HepG2 (cell line): Measurements from ENCODE around the gene DDX43. TPM values are rescaled to one million over a fixed set of nuclear protein-coding genes. Genes with fewer than 3 reads are reported as not detected.

ENCODE experiments used
- ATAC-seq: fragments of 200-7000 bp; cut with Tn5 transposase; 3 replicates; pipeline ENCODE4 v1.9.1; 2020; ENCODE audit warnings: mild to moderate bottlenecking, moderate library complexity
- BruUV-seq: library from RNA; stranded (reverse); fragments of 400-500 nt; replicated peaks from 2 replicates; lab custom pipeline; 2021; lab: Mats Ljungman, UMichigan
- CTCF ChIA-PET: fragments of 300-600 bp; formaldehyde crosslinking; extraction: SDS; loops from one replicate; lab custom pipeline; 2021; ENCODE audit warnings: low total read pairs, inconsistent platforms, low intra/inter-chr PET ratio; lab: Yijun Ruan, JAX
- POLR2A ChIA-PET: fragments of 350-600 bp; sonication (Branson Sonifier 250); formaldehyde crosslinking; loops from one replicate; lab custom pipeline; 2020; ENCODE audit warnings: antibody characterized with exemption, inconsistent platforms; lab: Yijun Ruan, JAX
- DNase-seq: peaks from one replicate; pipeline ENCODE4 v3.0.0-alpha.2; 2015; ENCODE audit warnings: low spot score
- FAIRE-seq: peaks from 3 replicates; lab custom pipeline; 2011; peaks lifted over from hg19 to GRCh38; lab: Jason Lieb, UNC
- H2AFZ ChIP-seq: one replicate; pipeline ENCODE4 v1.6.1; 2011; ENCODE audit warnings: low read length, inconsistent platforms
- H3K27ac ChIP-seq: fragments of 300-600 bp; 3 replicates; pipeline ENCODE4 v1.8.0; 2011; ENCODE audit warnings: mixed run types, mild to moderate bottlenecking, mixed read lengths, low read length, inconsistent platforms; ENCODE audit not compliant: insufficient read depth; ENCODE audit errors: extremely low read length
- H3K27me3 ChIP-seq, 2 experiments: fragments of 200-600 bp in 1 of 2; 2 replicates in 1 of 2; 3 replicates in 1 of 2; pipeline versions ENCODE4 v1.6.0 to v1.8.0; 2011; ENCODE audit warnings: low read length in 2 of 2, mild to moderate bottlenecking in 2 of 2, moderate library complexity in 2 of 2, inconsistent platforms in 1 of 2; ENCODE audit not compliant: insufficient read depth in 2 of 2, control insufficient read depth in 1 of 2
- H3K36me3 ChIP-seq, 2 experiments: fragments of 200-600 bp in 1 of 2; replicated peaks in 1 of 2; 2 replicates in 1 of 2; 3 replicates in 1 of 2; pipeline versions ENCODE4 v1.5.1 to v1.8.0; 2011; ENCODE audit warnings: low read length in 2 of 2, inconsistent platforms in 1 of 2; ENCODE audit not compliant: insufficient read depth in 2 of 2, control insufficient read depth in 1 of 2
- H3K4me1 ChIP-seq: 2 replicates; pipeline ENCODE4 v1.5.1; 2012; ENCODE audit warnings: low read length, inconsistent platforms; ENCODE audit not compliant: insufficient read depth
- H3K4me2 ChIP-seq: 2 replicates; pipeline ENCODE4 v1.6.0; 2011; ENCODE audit warnings: low read depth, low read length, inconsistent platforms
- H3K4me3 ChIP-seq, 3 experiments: fragments of 200-600 bp in 1 of 3; sonication (generic), shearing (Covaris generic) in 1 of 3; replicated peaks in 1 of 3; 2 replicates each; pipeline ENCODE4 v1.5.1; 2011 to 2016; ENCODE audit warnings: low read length in 3 of 3, inconsistent platforms in 2 of 3, low read depth in 2 of 3, mild to moderate bottlenecking in 2 of 3, control low read depth in 1 of 3, mixed read lengths in 1 of 3; ENCODE audit not compliant: insufficient read depth in 1 of 3
- H3K79me2 ChIP-seq: one replicate; pipeline ENCODE4 v1.6.1; 2011; ENCODE audit warnings: low read length, inconsistent platforms; ENCODE audit not compliant: insufficient read depth
- H3K9ac ChIP-seq: 2 replicates; pipeline ENCODE4 v1.6.0; 2011; ENCODE audit warnings: mild to moderate bottlenecking, low read depth, low read length, inconsistent platforms; ENCODE audit not compliant: insufficient read depth
- H3K9me3 ChIP-seq: 2 replicates; pipeline ENCODE4 v1.5.1; 2012; ENCODE audit warnings: mild to moderate bottlenecking, low read length
- H4K20me1 ChIP-seq: 2 replicates; pipeline ENCODE4 v1.6.0; 2011; ENCODE audit warnings: inconsistent platforms, mild to moderate bottlenecking, low read length, moderate library complexity; ENCODE audit not compliant: insufficient read depth
- ARID5B ChIP-seq: IDR thresholded peaks from 2 replicates; pipeline ENCODE4 v1.4.0; 2020; ENCODE audit warnings: mild to moderate bottlenecking, missing genetic modification reagents
- ATF3 ChIP-seq: sonication (generic); formaldehyde crosslinking; IDR thresholded peaks from 2 replicates; pipeline ENCODE4 v1.4.0; 2020; ENCODE audit warnings: missing genetic modification reagents
- DR1 ChIP-seq: sonication (generic); formaldehyde crosslinking; IDR thresholded peaks from 2 replicates; pipeline ENCODE4 v1.8.0; 2021; ENCODE audit warnings: mild to moderate bottlenecking, missing genetic modification reagents, inconsistent platforms
- MXI1 ChIP-seq: IDR thresholded peaks from 3 replicates; pipeline ENCODE4 v1.6.1; 2012; ENCODE audit warnings: low read depth, low read length, inconsistent platforms, borderline replicate concordance
- NCOA1 ChIP-seq: sonication (generic); formaldehyde crosslinking; IDR thresholded peaks from 2 replicates; pipeline ENCODE4 v1.9.0; 2021; ENCODE audit warnings: missing genetic modification reagents
- NFRKB ChIP-seq: fragments of 450-650 bp; IDR thresholded peaks from 2 replicates; pipeline ENCODE4 v1.6.1; 2017
- PCBP2 ChIP-seq: fragments of 200-400 bp; formaldehyde crosslinking; optimal IDR thresholded peaks from 2 replicates; pipeline ENCODE3; 2018; ENCODE audit warnings: low read length, low read depth; ENCODE audit not compliant: poor library complexity, severe bottlenecking
- POLR2G ChIP-seq: fragments of 200-400 bp; formaldehyde crosslinking; IDR thresholded peaks from 2 replicates; pipeline ENCODE4 v1.6.1; 2018; ENCODE audit warnings: mild to moderate bottlenecking, low read depth, low read length, moderate library complexity
- THAP11 ChIP-seq: IDR thresholded peaks from 2 replicates; pipeline ENCODE4 v1.6.1; 2016; ENCODE audit warnings: missing biosample characterization, missing genetic modification reagents
- ZNF552 ChIP-seq: sonication (generic); formaldehyde crosslinking; IDR thresholded peaks from 2 replicates; pipeline ENCODE4 v1.9.0; 2022; ENCODE audit warnings: missing genetic modification reagents, mild to moderate bottlenecking, borderline replicate concordance
- ZNF646 ChIP-seq: sonication (generic); formaldehyde crosslinking; IDR thresholded peaks from 2 replicates; pipeline ENCODE4 v1.9.0; 2021; ENCODE audit warnings: mild to moderate bottlenecking, missing genetic modification reagents
- ZNF737 ChIP-seq: sonication (generic); formaldehyde crosslinking; IDR thresholded peaks from 2 replicates; pipeline ENCODE4 v1.5.0; 2020; ENCODE audit warnings: missing genetic modification reagents, mild to moderate bottlenecking, borderline replicate concordance
- WGBS: methylation state at CpG from one replicate; pipeline ENCODE4 v1.1.6; 2017; ENCODE audit warnings: low lambda C conversion rate; 5-methylcytosine and 5-hydroxymethylcytosine counted together
- in situ Hi-C: cut with HindIII; loops from 2 replicates; pipeline ENCODE4 v1.10.0; 2017; ENCODE audit warnings: low pct_unique_long_range_greater_than_20kb; ENCODE audit not compliant: extremely low pct_ligation_motif_present
- intact Hi-C: fragments of 100-400 bp; cut with micrococcal nuclease; formaldehyde crosslinking; loops from one replicate; pipeline ENCODE4 v1.10.0; 2022; ENCODE audit not compliant: unreplicated experiment
- polyA plus RNA-seq, 8 experiments: library from polyadenylated mRNA; depleted of rRNA in 3 of 8; stranded (reverse) in 7 of 8; unstranded in 1 of 8; fragments of >200 nt; fragmentation: Illumina TruSeq in 4 of 8; extraction: Trizol in 4 of 8; gene quantifications; 2 replicates each; pipeline versions ENCODE4 v1.2.1 to v1.2.3, GENCODE V29; 2011 to 2016; ENCODE audit warnings: low read depth in 4 of 8, missing spikeins in 1 of 8, mixed read lengths in 1 of 8; ENCODE audit not compliant: insufficient read depth in 1 of 8
- total RNA-seq, 5 experiments: library from RNA; depleted of rRNA; stranded (reverse); fragments of >200 nt; fragmentation: Illumina TruSeq; extraction: Trizol; gene quantifications; 2 replicates each; pipeline ENCODE4 v1.2.3, GENCODE V29; 2016; ENCODE audit warnings: low read depth in 1 of 5

The DDX43 gene
- total and polyA plus RNA-seq, 2 of the 13 experiments (the other 11 are each of a cell fraction or from before 2014, with no cell fraction given), result not detected

GRCh38 chr6:73461537-73462350 lies 67.1 kb downstream of the DDX43 start, which contains the start of gene MTO1:
Gene MTO1 (plus strand): TSS chr6:73461737. CDS start chr6:73461855, 118 bp downstream.
- no peak within 1 kb of the TSS for H2AFZ ChIP-seq
- H3K9ac ChIP-seq, result peak within 1 kb of the TSS; percentile 95
- H3K4me3 ChIP-seq, result peak within 1 kb of the TSS; percentile 94 to 99 (median 99)
- peaks cover 30% of the 10 kb centered on the region for H3K79me2 ChIP-seq
- POLR2A ChIA-PET, result interaction anchor here (0.8 to 3.2 kb wide), 14 partner anchors 9 to 192 kb away, joined by 3 to 38 read pairs (median 4); partner anchors contain the start of genes CGAS and SLC17A5
- H3K27me3 ChIP-seq, result no peaks in the 10 kb centered on the region; a peak in 1 of 5 replicates
- peak within 1 kb of the TSS; percentile 82 for H3K4me2 ChIP-seq
- H4K20me1 ChIP-seq, result no peaks in the 10 kb centered on the region
- peak within 1 kb of the TSS; percentile 88 for H3K27ac ChIP-seq
- FAIRE-seq, result peak; percentile 79
- intact Hi-C loops, result loop anchor here (2.0 kb wide), 1 partner anchor 191 kb away; the partner anchor contains the start of gene SLC17A5
- H3K9me3 ChIP-seq, result no peaks in the 10 kb centered on the region
- in situ Hi-C loops, result no loop called here
- CTCF ChIA-PET, result no interaction called here
- ATAC-seq, result peak; percentile 96
- H3K36me3 ChIP-seq, result peaks cover 0 to 6% of the 10 kb centered on the region in 2 experiments; a peak in 3 of 5 replicates
- BruUV-seq, result TSS peak; percentile 91
- DNase-seq, result peak; percentile 89
- WGBS, result under 1% methylated on average over 22 of the region's 55 CpGs
- peaks cover 24% of the 10 kb centered on the region for H3K4me1 ChIP-seq
- peak; percentile 50; the same call in 1 of the 2 replicates for TF ChIP-seq ZNF552
- no peak for TF ChIP-seq PCBP2
- 0 out of 2 replicates have a peak, but pooled peaks have one; percentile 19 for TF ChIP-seq ATF3
- peak; percentile 81 for TF ChIP-seq THAP11 (CRISPR knock-in tag)
- peak; percentile 31; the same call in 1 of the 2 replicates for TF ChIP-seq ARID5B (CRISPR knock-in tag)
- peak; percentile 68; the same call in 1 of the 2 replicates for TF ChIP-seq DR1 (CRISPR knock-in tag)
- 0 out of 2 replicates have a peak, but pooled peaks have one; percentile 55 for TF ChIP-seq NCOA1 (CRISPR knock-in tag)
- 0 out of 2 replicates have a peak, but pooled peaks have one; percentile 69 for TF ChIP-seq ZNF737 (CRISPR knock-in tag)
- 0 out of 2 replicates have a peak, but pooled peaks have one; percentile 42 for TF ChIP-seq NFRKB
- TF ChIP-seq POLR2G, result peak; percentile 85
- no peak for TF ChIP-seq ZNF646 (CRISPR knock-in tag)
- TF ChIP-seq MXI1, result no peak; the same call in 2 of the 3 replicates
